Gastroesophageal sphincter (tissue), 3 donors: ENCODE data around the gene UNKL.

Experiments
- CTCF ChIP-seq, 4 experiments: fragments of 200-600 bp in 2 of 4; fragments of 450-650 bp in 2 of 4; sonication (generic) in 1 of 4; IDR thresholded peaks; one replicate each; pipeline ENCODE4 v1.5.1; 2017 to 2019; ENCODE audit warnings: antibody characterized with exemption in 4 of 4, mild to moderate bottlenecking in 2 of 4, moderate library complexity in 2 of 4
- POLR2A ChIP-seq, 2 donors: fragments of 450-650 bp; IDR thresholded peaks; one replicate each; pipeline ENCODE4 v1.6.1; 2017; ENCODE audit warnings: antibody characterized with exemption in 2 of 2, mild to moderate bottlenecking in 2 of 2, moderate library complexity in 1 of 2

- TF ChIP-seq POLR2A (IDR thresholded peaks at IDR 0.05) (no peak), CTCF (IDR thresholded peaks at IDR 0.05) (no peak)
Measured at GRCh38 chr16:1320097-1320496, 94.4 kb downstream of the UNKL start.
